ENCODE results near the gene SNX18. TPM values are rescaled to one million over a fixed set of nuclear protein-coding genes. Genes with fewer than 3 reads are reported as not detected.

Gene SNX18
- total RNA-seq, 4 donors from 2014 or later: 50.4 to 89.4 (median 72.8) TPM

DNA sequence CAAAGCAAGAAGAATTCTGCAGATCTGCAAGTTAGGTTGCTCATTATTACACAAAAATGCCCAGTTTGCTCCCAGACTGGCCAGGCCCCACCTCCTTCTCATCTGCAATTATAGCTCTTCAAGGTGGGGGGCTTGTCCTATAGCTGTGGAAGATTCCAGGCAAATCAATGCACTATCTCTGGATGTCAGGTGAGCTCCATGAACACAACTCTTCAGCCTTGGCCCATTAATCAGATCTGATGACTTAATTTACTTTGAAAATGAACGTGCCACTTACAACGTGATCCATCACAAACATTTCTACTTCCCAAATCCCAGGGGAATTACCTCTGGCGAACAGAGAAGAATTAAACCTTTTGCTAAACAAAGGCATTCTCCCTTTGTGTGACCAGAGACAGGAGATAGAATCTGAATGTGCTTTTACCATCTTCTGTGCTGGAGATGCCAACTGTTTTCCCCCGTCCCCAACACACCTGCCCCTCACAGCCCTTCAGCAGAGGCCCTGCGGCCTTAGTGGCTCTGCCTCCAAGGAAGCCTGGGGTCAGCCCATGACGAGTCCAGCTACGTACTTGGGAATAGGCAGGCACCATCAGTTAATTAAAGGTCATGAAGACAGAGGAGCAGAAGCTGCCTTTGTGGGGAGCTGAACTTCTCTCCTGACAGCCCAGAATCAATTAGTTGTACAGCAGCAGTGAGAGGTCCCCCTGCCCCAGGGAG, 60.5 kb downstream of the SNX18 start:
- no peak for DNase-seq
- 82 to 83% methylated on average over 7 of the region's 7 CpGs for whole genome bisulfite sequencing, 2 donors
- Histone ChIP-seq H3K27me3 (no peaks in the 10 kb centered on the region), H3K36me3 (no peaks in the 10 kb centered on the region), H3K4me1 (peaks cover 14 to 20% of the 10 kb centered on the region in 2 donors), H3K9me3 (no peaks in the 10 kb centered on the region), H3K4me3 (replicated peaks in 1 of 3) (no peak overlapping the region), H3K27ac (no peak overlapping the region)
- TF ChIP-seq POLR2A (IDR thresholded peaks at IDR 0.05): no peak
- TF ChIP-seq, protein P1, sequence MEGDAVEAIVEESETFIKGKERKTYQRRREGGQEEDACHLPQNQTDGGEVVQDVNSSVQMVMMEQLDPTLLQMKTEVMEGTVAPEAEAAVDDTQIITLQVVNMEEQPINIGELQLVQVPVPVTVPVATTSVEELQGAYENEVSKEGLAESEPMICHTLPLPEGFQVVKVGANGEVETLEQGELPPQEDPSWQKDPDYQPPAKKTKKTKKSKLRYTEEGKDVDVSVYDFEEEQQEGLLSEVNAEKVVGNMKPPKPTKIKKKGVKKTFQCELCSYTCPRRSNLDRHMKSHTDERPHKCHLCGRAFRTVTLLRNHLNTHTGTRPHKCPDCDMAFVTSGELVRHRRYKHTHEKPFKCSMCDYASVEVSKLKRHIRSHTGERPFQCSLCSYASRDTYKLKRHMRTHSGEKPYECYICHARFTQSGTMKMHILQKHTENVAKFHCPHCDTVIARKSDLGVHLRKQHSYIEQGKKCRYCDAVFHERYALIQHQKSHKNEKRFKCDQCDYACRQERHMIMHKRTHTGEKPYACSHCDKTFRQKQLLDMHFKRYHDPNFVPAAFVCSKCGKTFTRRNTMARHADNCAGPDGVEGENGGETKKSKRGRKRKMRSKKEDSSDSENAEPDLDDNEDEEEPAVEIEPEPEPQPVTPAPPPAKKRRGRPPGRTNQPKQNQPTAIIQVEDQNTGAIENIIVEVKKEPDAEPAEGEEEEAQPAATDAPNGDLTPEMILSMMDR (IDR thresholded peaks at IDR 0.05): no peak
- intact Hi-C loops (cut with DNase I): no loop called here

DNA sequence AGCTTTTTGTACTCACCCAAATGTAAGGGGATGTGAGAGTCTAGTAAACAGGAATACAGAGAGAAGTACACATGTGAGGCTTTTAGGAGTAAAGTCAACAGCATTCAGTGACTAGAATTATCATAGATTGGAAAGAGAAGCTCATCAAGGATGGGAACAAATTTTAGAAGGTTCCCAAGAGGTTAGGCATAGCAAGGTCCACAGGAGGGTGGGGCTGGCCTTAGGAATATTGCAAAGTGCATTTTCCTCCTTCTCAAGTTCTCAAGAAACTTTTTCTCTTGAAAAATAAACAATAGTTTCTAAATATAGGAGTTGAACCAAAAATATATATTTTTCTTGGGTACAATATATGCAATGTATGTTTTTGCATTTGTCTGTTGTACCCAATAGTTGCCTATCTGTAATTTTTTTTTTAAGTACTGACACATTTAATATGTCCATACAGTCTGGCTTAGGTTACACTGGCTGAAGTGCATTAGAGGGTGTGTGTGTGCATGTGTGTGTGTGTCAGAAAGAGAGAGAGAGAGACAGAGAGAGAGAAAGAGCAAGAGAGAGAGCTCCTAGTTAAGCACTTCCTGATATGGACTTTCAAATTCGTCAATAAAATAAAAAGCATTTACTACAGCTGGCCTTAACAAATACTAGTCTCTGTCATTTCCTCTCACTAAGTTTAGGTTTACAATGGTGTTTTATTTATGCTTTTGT, 62.2 kb downstream of the SNX18 start:
- WGBS, 2 donors: 26 to 28% methylated on average over 1 of the region's 1 CpG
- TF ChIP-seq, protein P1 (IDR thresholded peaks at IDR 0.05): no peak
- no peak for TF ChIP-seq POLR2A (IDR thresholded peaks at IDR 0.05)
- Histone ChIP-seq H3K36me3 (no peaks in the 10 kb centered on the region), H3K9me3 (no peaks in the 10 kb centered on the region), H3K27ac (no peak overlapping the region), H3K4me3 (replicated peaks in 1 of 3) (no peak overlapping the region), H3K4me1 (peaks cover 14 to 20% of the 10 kb centered on the region in 2 donors), H3K27me3 (no peaks in the 10 kb centered on the region)
- intact Hi-C loops (cut with DNase I): no loop called here
- no peak for DNase-seq

DNA sequence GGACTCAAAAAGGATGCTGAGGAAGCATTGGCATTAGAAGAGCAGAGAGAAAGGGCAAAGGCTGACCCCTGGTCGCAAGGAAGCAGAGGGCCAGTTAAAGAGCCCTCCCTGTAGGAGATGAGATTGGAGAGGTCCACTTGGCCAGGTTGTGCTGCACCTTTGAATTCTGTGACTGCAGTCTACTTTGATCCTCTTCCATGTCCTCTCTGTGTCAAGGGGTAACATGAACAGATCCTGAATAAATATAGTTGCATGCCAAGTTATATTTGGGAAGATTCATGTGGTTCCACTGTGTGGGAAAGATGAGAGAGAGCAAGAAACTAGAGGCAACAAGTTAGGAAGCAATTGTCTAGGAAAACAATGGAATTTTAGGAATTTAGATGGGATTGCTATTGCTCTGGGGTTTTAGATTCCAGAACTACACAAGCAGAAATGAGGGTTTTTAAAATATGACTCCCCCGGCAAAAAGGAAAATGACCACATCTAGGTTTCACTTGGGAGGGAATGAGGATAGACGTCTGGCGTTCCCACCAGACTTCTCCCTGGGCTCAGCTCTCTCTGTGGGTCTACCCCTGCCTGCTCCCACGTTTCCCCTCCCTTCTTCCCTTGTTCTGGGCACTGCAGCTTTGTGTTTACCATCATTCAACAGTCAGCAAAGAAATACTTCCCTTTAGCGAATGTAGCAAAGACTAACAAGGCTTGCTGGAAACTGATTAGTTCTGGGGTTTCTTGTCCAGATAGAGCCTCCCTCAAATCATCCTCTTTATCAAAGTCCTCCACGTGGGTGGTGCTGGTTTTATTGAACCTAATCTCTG, 63.6 kb downstream of the SNX18 start:
- Histone ChIP-seq H3K27ac (peak overlapping the region; percentile 4 to 69 (median 54)), H3K4me3 (replicated peaks in 1 of 3) (no peak overlapping the region), H3K4me1 (peaks cover 14 to 20% of the 10 kb centered on the region in 2 donors), H3K27me3 (no peaks in the 10 kb centered on the region), H3K9me3 (no peaks in the 10 kb centered on the region), H3K36me3 (no peaks in the 10 kb centered on the region)
- 37 to 45% methylated on average over 7 of the region's 7 CpGs for WGBS, 2 donors
- intact Hi-C loops (cut with DNase I): no loop called here
- TF ChIP-seq, protein P1 (IDR thresholded peaks at IDR 0.05): no peak
- no peak for TF ChIP-seq POLR2A (IDR thresholded peaks at IDR 0.05)
- DNase-seq: no peak

DNA sequence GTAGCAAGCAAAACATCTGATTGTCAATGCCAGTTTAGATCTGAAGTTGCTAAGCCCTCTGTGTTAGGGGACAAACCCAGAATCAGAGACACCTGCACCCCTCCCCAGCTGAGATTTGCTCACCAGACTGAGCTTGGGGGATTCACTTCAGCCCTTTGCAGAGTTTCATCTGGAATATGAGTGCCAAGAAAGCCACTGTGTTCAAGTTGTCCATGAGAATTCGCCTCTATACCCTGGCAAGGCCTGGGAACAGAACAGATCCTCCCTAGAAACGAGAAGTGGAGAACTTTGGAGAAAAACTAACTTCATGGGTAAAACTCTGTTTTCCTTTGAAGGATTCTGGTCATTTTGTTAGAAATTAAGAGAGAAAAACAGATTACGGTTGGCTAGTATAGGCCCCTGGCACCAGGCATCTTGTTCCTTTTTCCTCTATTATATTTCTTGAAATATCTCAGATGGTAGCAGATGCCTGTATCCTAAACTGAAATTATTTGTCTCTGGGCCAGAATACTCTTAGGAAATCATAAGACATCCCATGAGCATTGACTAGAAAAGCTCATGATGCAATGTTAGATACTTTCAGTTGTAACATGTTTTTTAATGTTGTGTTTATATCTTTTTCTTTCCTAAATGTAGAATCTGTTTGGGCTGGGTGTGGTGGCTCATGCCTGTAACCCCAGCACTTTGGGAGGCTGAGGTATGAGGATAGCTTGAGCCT, 64.4 kb downstream of the SNX18 start:
- no peak overlapping the region for H3K4me3 ChIP-seq (replicated peaks in 1 of 3)
- DNase-seq: no peak
- intact Hi-C loops (cut with DNase I): no loop called here
- 77 to 82% methylated on average over 3 of the region's 3 CpGs for whole genome bisulfite sequencing, 2 donors
- H3K27me3 ChIP-seq: no peaks in the 10 kb centered on the region
- no peak for TF ChIP-seq POLR2A (IDR thresholded peaks at IDR 0.05)
- TF ChIP-seq, protein P1 (IDR thresholded peaks at IDR 0.05): no peak
- peak overlapping the region; percentile 4 to 69 (median 54) for H3K27ac ChIP-seq
- peaks cover 14 to 20% of the 10 kb centered on the region in 2 donors for H3K4me1 ChIP-seq
- H3K36me3 ChIP-seq: no peaks in the 10 kb centered on the region
- H3K9me3 ChIP-seq: no peaks in the 10 kb centered on the region

Data from thyroid gland (tissue), 4 donors.